Activated T-cell treated with anti-CD3 and anti-CD28 coated beads, Interleukin-2, amount 50 U/mL, for 48 hours (primary cell): ENCODE data around the gene CIPC.

Experiments used
- DNase-seq, 2 experiments: peaks; one replicate each; pipeline ENCODE4 v3.0.0-alpha.2; 2020

CIPC gene

DNA sequence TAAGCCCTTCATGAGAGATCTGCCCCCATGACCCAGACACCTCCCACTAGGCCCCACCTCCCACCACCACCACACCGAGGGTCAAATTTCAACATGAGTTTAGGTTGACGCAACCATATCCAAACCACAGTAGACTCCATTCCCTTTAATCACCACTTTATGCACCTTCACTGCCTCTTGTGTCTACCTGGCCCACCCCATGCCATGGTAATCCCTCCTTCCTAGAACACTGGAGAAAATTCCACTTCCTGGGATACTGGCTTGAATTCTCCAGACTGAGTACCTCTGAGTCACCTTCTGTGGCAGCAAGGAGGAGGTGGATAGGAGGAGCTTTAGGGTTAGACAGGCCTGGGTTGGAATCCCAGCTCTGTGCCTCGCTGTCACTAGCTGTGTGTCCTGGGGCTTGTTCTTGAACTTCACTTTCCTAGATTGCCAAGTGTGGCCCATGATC lies 26.1 kb upstream of the CIPC start:
- DNase-seq: no peak

DNA sequence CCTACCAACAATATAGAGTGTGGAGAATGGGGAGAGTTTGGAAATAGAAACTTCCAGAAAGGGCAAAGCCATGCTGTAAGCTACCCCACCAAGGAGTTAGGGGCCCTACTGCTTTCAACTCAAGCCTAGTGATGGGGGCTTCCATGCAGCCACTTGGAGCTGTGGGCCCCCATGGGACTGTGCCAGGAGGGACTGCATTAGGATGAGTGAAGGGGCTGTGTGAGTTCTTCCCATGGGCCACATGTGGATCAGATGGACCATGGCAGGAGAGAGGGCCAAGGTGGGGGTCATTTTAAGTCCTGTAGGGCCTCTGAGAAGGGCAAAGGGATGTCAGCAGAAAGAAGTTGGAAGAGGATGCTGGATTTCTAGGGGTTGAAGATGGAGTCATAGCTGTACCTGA lies 23.1 kb upstream of the CIPC start:
- DNase-seq: no peak

DNA sequence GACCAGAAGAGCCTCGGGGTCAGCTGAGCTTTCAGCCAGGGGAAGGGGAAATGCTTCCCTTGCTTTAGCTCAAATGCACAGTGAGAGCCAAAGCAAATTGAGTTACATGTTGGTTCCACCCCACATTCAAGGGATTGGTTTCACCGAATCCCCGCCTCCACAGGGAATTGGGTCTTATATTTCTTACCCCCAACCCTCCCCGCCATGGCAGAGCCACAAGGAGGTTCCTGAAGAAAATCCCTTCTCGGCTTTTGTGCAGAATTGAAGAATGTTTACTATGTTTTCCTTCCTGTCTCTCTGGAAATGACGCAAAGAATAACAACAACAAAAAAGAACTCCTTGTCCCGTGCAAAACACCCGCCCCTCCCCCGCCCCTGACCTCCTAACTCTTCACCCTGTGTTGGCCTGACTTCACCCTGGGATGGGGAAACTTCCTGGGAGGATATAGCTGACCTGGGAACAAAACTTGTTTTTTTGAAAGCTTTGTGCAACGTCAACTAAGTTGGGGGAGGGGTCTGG lies 21.9 kb upstream of the CIPC start:
- no peak for DNase-seq

DNA sequence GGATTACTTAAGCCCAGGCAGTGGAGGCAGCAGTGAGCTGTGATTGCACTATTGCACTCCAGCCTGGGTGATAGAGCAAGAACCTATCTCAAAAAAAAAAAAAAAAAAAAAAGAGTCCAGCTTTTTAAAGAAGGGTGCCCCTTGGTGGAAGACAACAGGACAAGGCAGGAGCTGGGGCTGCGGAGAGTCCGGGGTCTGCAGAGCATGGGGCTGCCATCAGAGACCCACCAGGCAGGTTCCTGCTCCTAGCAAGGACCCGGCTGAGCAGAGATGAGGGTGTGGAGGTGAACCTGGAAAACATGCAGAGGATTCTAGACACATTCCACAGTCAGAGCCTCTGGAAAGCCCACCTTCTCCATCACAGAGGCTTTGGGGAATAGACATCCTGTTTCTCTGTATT lies 21.0 kb upstream of the CIPC start:
- DNase-seq: no peak

DNA sequence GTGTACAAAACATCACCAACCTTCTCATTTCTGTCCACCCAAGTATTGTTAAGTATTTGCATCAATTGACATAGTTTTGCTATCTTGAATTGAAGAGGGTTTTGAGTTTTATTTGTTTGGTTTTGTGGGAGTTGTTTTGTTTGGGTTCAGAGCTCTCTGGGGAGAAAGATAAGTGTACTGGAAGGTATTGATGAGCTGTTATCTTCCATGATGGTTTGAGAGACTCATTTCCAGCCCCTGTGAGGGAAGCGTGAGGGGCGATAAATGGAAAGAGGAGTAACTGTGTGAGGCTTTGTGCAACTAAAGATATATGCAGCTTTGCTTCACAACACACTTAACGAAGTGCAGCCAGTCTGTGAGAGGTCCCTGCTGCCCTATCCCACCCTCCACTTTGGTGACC lies 15.7 kb upstream of the CIPC start:
- no peak for DNase-seq

DNA sequence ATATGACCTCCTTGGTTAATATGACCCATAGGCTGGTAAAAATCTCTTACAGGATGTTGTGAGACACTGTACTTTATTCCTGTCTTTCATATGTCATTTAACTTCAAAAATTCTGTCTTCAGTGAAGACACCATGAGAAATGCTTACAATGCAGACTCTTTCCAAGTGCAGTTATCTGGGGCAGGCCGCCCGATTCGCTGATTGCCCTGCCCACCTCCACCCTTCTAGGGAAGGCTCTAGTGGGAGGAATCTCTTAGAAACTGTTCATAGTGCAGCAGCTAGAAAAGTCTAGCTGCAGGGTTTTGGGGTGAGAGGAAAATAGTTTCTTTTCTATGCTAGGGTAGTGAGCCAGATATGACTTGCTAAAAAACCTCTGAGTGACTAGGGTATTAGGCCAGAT lies 15.0 kb upstream of the CIPC start:
- no peak for DNase-seq

DNA sequence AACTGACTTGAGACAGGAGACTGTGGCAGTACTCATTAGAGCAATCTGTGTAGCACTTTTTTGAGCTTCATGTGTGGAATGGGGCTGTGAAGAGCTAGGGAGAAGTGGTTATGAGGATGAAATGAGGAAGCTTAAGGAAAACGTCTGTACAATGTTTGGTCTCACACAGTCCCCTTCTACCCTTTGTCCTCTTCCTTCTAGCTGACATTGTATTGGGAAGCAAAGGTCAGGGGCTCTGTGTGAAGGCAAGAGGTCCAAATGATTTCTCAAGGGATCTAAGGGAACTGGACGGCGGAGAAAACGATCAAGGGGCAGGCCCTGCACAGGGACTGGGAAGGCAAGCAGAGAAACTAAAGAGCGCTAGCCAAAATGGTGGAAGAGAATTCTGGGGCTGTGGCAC lies 13.1 kb upstream of the CIPC start:
- DNase-seq: no peak

DNA sequence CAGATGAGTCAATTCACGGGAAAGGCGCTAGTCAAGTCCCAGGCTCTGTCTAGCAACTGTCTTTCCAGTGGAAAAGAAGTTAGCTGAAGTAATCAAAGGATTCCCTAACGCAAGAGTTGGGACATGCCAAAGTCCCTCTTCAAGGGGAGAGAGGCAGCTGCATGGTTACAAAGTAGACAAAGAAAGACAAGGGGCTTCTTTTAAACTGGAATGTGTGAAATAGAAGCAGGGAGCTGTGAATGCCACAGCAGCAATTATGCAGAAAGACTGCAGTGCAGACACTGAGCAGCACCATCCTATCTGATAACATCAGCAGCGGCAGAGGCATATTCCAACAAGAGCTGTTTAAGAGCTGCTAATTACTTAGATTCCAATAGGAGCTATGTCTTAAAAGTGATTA lies 12.5 kb upstream of the CIPC start:
- no peak for DNase-seq

DNA sequence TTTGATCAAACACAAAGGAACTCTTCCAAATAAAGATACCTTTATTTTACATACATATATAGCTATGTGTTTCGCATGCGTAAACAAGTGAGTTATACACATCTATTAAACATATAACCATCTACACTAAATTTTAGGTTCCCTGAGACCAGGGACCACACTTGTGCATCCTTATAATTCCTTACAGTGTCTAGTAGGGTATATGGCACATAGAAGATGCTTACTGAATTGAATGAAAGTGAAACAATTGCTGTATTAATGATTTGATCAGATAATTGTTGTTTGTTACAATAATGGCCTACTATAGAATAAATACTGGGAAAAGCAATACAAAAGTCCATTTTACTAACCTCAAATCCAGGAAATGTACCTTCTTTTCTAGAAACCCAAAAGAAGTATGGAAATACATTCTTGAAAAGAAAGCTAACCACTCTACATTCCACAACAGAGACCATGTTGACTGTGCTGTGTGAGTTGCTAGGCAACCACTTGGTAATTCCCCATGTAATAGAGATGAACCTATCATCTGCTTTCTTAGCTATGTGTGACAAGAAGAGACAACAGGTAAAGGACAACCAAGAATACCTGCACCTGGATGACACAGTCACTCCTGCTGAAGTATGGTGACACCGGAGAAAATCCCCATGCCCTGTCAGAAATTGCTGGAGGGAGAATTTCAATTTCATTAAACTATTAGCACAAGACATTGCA lies 11.9 kb upstream of the CIPC start:
- DNase-seq: no peak

DNA sequence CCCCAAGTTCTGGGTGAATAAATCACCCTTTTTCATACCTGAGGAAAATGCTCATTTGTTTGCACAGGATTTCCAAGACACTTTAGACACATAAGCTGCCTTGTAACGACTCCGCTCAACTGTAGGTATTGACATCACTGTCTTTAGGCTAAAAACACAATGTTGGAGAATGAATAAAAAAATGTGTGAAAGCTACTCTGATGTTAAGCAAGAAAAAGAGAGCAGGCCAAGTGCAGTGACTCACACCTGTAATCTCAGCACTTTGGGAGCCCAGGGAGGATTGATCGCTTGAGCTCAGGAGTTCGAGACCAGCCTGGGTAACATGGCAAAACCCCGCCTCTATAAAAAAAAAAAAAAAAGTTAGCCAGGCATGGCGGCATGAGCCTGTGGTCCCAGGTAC lies 11.1 kb upstream of the CIPC start:
- DNase-seq: no peak

DNA sequence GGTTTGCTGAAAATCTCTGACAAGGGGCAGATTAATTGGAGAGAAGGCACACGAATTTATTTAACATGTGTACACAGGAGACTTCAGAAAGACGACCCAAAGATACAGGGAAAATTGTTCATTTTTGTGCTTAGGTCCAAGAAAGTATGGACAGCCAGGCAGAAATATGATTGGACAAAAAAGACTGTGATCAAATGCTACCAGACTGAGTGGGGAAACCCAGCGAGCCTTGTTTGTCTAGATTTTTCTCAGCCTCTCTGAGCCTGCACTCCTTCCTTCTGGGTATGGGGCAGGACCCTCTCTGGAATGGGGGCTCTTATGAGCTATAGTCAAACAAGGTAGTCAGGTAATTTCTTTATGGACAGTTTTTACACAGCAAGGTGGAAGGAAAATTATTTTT lies 10.4 kb upstream of the CIPC start:
- DNase-seq: no peak

DNA sequence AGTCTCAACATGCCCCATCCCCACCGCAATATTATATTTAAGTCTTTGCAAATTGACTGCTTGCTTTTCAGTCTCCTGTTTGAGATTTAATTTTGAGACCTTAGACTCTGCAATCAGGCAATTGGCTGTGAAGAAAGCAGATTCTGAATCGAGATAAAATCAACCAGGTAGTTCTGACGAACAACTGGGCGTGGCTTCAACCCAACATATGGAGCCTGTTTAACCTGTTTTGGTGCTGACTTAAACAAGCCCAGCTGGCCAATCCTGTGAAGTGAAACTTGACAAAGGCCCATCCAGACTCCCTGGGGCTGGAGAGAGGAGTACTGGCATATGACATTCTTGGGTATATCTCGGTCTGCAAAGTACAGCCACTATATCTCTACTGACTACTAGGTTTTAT lies 9.8 kb upstream of the CIPC start:
- no peak for DNase-seq

DNA sequence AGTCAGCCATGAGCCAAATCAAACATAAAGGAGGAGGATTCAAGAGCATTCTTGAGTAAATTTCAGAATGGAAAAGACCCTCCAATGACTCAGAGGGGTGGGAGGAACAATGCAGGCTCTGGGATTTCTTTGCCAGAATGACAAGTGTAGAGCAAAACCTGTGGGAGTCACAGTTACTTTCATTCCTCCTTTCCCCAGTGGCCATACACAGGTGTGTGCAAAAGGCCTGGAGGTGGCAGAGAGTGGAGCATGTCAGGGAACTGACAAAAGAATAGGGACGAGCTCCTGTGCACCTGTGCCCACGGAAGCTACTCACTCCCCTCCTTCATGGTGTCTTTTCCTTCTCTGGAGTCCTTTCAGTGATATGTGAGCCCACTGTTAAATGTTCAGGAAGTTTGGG lies 9.4 kb upstream of the CIPC start:
- DNase-seq: no peak

DNA sequence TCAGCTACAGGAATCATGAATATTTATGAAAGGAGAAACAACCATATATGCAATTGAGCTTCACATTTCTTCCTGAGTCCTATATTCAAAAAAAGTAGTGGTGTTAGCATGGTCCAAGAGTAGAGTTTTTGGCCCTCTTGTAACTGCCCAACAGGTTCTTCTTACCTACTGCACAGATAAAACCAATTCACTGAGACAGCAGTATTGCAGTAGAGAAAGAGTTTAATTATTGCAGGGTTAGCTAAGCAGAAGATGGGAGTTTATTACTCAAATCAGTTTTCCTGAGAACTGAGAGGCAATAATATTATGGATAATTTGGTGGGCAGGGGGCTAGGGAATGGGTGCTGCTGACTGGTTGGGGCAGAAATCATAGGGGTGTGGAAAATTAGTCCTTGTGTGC lies 6.5 kb upstream of the CIPC start:
- DNase-seq: no peak

DNA sequence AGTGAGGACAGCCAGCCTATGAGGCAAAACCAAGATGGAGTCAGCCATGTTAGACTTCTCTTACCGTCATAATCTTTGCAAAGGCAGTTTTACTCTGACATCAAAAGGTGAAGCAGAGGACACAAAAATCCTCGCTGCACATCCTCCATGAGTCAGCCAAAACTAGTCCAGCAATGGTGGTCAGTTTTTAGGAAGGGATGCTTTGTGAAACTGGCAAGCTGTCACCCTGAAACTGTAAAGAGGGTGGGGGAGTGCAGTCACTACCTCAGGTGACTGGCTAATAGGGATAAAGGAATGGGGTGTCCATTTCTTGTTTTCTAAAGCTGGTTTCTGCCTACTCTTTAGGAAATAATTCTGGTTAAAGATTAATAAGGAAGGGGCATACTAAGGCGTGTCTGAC lies 5.4 kb upstream of the CIPC start:
- DNase-seq: no peak

DNA sequence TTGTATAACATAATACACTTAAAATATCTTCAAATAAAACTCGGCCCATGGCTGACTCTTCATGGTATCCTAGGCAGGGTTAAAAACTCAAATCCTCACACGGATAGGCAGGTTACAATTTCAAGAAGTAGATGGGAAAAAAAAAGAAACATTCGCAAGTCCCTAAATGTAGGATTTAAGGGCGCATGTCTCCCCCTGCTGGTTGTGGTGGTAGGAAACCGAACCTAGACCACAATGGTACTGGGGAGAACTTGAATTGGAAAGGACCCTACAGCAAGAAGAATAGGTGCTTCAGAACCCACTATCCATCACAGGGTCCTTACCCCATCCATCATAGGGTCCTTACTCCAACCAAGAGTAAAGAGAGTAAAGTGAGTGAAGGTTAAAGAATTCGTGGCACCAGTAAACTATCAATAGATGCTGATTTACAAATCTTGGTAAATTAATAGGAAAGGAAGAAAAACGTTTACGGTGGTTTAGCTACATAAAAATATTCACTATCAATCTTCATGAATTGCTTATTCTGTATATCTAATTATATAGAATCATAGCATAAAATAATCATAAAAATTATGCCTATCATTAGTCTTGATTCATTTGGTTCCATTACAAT lies 3.3 kb upstream of the CIPC start:
- DNase-seq: peak; percentile 82 to 86

DNA sequence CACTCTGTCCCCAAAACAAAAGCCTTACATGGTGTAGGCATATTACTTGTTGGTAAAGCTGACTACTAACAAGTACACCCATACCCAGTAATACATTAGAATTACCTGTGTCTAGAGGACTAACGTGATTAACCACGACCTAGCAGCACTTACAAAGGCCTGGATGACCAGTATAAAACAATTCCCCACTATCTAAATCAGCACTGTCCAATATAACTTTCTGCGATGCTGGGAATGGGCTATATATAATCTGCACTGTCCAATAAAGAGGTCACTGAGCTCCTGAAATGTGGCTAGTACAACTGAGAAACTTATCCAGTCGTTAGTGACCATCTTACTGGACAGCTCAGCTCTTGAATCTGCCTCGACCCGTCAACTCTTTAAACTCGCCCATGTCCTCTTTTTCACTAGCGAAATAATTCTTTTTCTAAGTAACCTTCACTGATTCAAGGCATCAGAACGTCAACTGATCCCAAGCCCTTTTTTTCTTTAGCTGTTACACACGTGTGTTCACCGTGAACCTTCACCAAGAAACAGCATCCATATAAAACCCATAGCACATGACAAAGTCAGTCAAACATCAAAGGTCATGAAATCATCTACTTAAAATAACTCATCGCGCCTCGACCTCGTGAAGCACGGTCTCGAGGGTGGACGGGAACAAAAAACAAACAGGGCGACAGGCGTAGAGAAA lies 905 bp upstream of the CIPC start:
- DNase-seq: no peak

DNA sequence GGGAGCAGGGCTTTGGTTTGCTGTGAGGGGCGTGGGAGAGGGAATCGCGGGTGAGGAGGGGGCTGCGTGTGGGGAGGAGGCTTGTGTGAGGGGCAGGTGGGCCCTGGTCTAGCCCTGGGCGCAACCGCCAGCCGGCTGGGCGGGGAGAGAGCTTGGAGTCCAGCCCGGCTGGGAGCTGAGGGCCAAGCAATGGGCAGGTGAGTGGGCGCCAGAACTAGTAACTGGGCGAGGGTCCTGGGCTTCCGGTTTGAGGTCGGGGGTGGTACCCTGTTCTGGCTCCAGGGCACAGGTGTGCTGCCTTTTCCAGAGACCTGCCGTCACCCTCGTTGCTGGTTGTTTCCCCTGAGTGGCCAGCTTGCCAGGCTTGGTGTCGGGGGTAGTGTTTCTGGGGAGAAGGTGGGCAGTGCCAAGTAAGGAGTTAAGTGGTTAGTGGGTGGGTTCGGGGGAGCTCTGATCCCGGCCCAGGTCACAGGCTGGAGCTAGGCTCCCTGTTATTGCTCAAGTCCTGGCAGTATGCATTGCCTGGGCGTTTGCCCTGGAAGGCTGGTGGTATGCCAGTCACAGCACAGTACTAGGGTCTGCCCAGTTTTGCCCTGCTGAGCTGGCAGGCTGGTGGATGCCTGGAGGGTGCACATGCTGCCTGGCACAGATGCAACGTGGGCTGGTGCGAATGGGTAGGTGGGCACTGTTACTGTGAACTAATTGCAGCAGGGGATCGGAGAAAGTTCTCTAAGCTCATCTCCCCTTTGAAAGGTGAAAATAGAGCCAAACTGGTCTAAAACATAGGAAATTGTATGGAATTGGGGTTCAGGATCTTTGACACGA lies 683 bp downstream of the CIPC start:
- no peak for DNase-seq

DNA sequence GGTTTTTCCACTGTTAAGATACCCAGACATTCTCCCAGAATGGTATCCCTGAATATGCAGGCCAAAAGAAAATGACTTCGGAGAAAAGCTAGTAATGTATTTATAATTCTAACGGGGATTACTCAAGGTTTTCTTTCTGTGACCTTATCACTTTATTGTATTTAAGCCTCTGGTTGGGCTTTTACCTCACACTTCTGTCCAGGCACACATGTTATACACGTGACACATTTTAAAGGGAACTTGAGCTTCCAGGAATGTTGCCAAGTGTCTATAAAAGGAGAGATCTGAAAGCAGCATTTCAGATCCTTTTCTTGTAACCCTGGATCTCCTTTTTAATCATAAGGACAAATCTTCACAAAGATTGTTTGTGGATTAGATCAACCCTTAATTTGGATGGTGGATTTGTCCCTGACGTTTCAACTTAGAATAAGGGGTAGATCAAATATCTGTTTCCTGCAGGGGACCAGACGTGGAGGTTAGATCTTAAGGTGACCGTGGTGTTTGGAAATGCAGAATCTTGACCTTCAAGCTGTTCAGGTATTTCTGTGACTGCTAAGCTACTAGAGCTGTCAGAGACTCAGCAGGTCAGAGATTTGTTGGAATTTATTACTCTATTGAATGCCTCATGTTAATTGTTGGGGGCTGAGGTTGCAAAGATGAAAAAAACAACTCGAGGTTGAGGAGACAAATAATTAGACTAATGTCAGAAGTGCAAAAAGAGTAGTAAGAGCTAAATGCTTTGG lies 1.5 kb downstream of the CIPC start:
- DNase-seq: no peak

DNA sequence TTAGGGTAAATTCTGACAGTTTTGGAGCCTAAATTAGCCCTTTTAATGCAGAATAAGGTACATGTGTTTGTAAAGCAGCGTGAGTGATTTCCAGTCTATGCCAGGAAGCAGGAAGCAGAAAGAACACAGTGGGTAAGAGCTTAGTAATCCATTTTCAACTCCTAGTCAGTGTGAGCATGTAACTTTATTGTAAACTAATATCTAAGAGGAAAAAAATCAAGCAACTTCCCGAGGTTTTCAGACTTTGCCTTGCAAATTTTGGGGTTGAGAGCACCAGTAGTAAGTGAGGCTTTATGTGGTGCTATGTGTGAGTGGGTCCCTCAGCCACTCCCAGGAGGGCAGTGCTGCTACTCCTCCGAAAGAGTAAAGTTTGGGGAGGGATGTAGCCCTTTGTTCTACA lies 2.9 kb downstream of the CIPC start:
- no peak for DNase-seq

DNA sequence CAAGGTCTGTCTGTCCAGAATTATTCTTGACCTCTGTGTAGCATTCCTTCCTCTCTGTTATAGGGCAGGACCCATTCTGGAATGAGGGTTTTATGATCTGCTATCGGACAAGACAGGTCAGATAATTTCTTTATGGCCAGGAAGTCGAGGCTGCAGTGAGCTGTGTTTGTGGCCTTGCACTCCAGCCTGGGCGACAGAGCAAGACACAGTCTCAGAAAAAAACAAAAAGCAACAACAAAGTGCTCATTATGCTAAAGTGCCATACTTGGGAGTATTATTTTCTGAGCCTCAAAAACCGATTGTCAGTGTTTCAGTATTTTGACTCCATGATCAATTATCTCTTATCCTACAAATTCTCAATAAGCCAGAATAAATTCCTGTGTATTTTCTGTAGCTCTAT lies 4.1 kb downstream of the CIPC start:
- no peak for DNase-seq

DNA sequence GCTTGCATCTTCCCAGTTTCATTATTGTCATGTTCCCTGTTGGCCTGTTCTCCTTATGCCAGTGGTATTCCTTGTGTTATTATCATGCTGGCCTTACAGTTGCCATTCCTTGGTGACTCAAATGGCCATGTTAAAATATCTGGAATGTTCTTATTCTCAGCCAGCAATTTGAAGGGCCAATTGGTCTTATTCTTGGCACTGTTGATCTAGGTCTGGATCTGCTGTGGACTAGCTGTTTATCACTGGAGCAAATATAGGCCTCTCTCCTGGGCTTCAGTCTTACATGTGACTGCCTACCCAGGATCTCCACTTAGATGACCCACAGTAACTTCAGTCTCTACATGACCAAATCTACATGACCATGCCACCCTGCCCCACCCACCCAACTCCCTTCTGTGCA lies 5.4 kb downstream of the CIPC start:
- DNase-seq: no peak

DNA sequence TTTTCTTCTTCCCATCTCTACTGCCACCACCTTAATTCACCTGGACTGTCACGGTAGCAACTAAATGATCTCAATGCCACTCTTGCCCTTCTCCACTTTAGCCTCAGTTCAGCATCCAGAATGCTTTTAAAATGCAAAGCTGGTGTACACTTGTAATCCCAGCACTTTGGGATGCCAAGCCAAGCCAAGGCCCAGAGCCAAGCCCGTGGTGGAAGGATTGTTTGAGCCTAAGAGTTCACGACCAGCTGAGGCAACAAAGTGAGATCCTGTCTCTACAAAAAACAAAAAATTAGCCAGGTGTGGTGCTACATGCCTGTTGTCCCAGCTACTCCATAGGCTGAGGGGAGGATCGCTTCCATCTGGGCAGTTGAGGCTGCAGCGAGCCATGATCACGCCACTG lies 5.9 kb downstream of the CIPC start:
- DNase-seq: no peak
